ENCODE results near the gene CFAP157.

CFAP157 gene

DNA sequence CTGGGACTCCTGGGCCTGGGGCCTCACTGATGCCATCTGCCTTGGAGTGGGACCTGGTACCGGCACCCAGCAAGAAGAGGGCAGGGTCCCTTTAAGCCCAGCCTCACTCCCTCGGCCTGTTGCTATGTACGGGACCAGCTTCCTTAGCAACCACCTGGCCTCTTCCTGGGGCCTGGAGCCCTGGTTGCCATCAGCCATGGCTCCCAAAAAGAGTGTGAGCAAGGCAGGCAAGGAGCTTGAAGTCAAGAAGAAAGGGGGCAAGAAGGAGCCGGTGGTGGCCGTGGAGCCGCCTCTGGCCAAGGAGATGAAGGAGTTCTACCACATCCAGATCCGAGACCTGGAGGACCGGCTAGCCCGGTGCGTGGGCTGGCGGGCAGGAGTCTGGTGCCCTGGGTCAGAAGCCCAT lies at the start of gene CFAP157:
Gene CFAP157 (plus strand): TSS at position 153 of the 406 bp plus-strand sequence. CDS start 44 bp downstream, at position 197.
- no peaks in the 10 kb centered on the region for H3K36me3 ChIP-seq (replicated peaks; ENCODE audit: insufficient read depth, low read length)
- H3K9ac ChIP-seq (ENCODE audit: low read length): no peak within 1 kb of the TSS
- H2AFZ ChIP-seq (ENCODE audit: low read length): no peak within 1 kb of the TSS
- H4K20me1 ChIP-seq (ENCODE audit: insufficient read depth, low read length): no peaks in the 10 kb centered on the region
- no peaks in the 10 kb centered on the region for H3F3A ChIP-seq (ENCODE audit: insufficient read depth, low read length)
- no peaks in the 10 kb centered on the region for H3K4me1 ChIP-seq (ENCODE audit: low read length)
- no peaks in the 10 kb centered on the region for H3K9me2 ChIP-seq (replicated peaks; ENCODE audit: insufficient read depth, low read length)
- H3K27ac ChIP-seq (ENCODE audit: low read length): no peak within 1 kb of the TSS
- H3K9me3 ChIP-seq (replicated peaks; ENCODE audit: insufficient read depth, low read length): no peaks in the 10 kb centered on the region
- H3K79me2 ChIP-seq (ENCODE audit: low read length): no peaks in the 10 kb centered on the region
- no peak within 1 kb of the TSS for H3K4me3 ChIP-seq (ENCODE audit: low read length)
- no peaks in the 10 kb centered on the region for H3K27me3 ChIP-seq (replicated peaks; ENCODE audit: insufficient read depth, low read length)
- H3K4me2 ChIP-seq (ENCODE audit: low read depth, low read length): no peak within 1 kb of the TSS
- TF ChIP-seq EZH2 (optimal IDR thresholded peaks at IDR 0.05; ENCODE audit: low read depth, low read length) (no peak), CTCF (IDR thresholded peaks at IDR 0.05; ENCODE audit: low read length) (no peak), EZH2phosphoT487 (IDR thresholded peaks at IDR 0.05; ENCODE audit: low read length) (no peak)
- no peak for DNase-seq

- no peak overlapping the region for H3K4me2 ChIP-seq (ENCODE audit: low read depth, low read length)
- DNase-seq: no peak
- H3K9me2 ChIP-seq (replicated peaks; ENCODE audit: insufficient read depth, low read length): no peaks in the 10 kb centered on the region
- TF ChIP-seq CTCF (IDR thresholded peaks at IDR 0.05; ENCODE audit: low read length): no peak
- TF ChIP-seq EZH2 (optimal IDR thresholded peaks at IDR 0.05; ENCODE audit: low read depth, low read length): no peak
- TF ChIP-seq EZH2phosphoT487 (IDR thresholded peaks at IDR 0.05; ENCODE audit: low read length): no peak
- H3F3A ChIP-seq (ENCODE audit: insufficient read depth, low read length): no peaks in the 10 kb centered on the region
- no peaks in the 10 kb centered on the region for H4K20me1 ChIP-seq (ENCODE audit: insufficient read depth, low read length)
- no peaks in the 10 kb centered on the region for H3K4me1 ChIP-seq (ENCODE audit: low read length)
- no peak overlapping the region for H2AFZ ChIP-seq (ENCODE audit: low read length)
- H3K36me3 ChIP-seq (replicated peaks; ENCODE audit: insufficient read depth, low read length): no peaks in the 10 kb centered on the region
- no peak overlapping the region for H3K27ac ChIP-seq (ENCODE audit: low read length)
- no peaks in the 10 kb centered on the region for H3K9me3 ChIP-seq (replicated peaks; ENCODE audit: insufficient read depth, low read length)
- H3K9ac ChIP-seq (ENCODE audit: low read length): no peak overlapping the region
- no peak overlapping the region for H3K4me3 ChIP-seq (ENCODE audit: low read length)
- no peaks in the 10 kb centered on the region for H3K79me2 ChIP-seq (ENCODE audit: low read length)
- H3K27me3 ChIP-seq (replicated peaks; ENCODE audit: insufficient read depth, low read length): no peaks in the 10 kb centered on the region
These were observed 48.4 kb upstream of the CFAP157 start for GRCh38 chr9:127658428-127658827.

- Histone ChIP-seq H3K36me3 (replicated peaks; ENCODE audit: insufficient read depth, low read length) (no peaks in the 10 kb centered on the region), H3K79me2 (ENCODE audit: low read length) (no peaks in the 10 kb centered on the region), H3K4me3 (ENCODE audit: low read length) (no peak overlapping the region), H3K27me3 (replicated peaks; ENCODE audit: insufficient read depth, low read length) (no peaks in the 10 kb centered on the region), H4K20me1 (ENCODE audit: insufficient read depth, low read length) (no peaks in the 10 kb centered on the region), H3K9me3 (replicated peaks; ENCODE audit: insufficient read depth, low read length) (no peaks in the 10 kb centered on the region), H3K4me1 (ENCODE audit: low read length) (no peaks in the 10 kb centered on the region), H3F3A (ENCODE audit: insufficient read depth, low read length) (no peaks in the 10 kb centered on the region), H3K27ac (ENCODE audit: low read length) (no peak overlapping the region), H3K9ac (ENCODE audit: low read length) (no peak overlapping the region), H3K4me2 (ENCODE audit: low read depth, low read length) (no peak overlapping the region), H2AFZ (ENCODE audit: low read length) (no peak overlapping the region), H3K9me2 (replicated peaks; ENCODE audit: insufficient read depth, low read length) (no peaks in the 10 kb centered on the region)
- no peak for DNase-seq
- TF ChIP-seq EZH2 (optimal IDR thresholded peaks at IDR 0.05; ENCODE audit: low read depth, low read length) (no peak), EZH2phosphoT487 (IDR thresholded peaks at IDR 0.05; ENCODE audit: low read length) (no peak), CTCF (IDR thresholded peaks at IDR 0.05; ENCODE audit: low read length) (no peak)
These were observed 45.7 kb upstream of the CFAP157 start for GRCh38 chr9:127660886-127661741.

Data from MM.1S (cell line).